EL (cell line): Measurements from ENCODE around the gene PDXDC1.
"Not testable (repeated sequence)": the region's sequence is repeated elsewhere in the genome, so short reads cannot be mapped to it uniquely, and the experiment has no call there.

Source experiments
- DNase-seq: peaks from one replicate; pipeline ENCODE4 v3.0.0-alpha.2; 2016

PDXDC1 gene

GRCh38 chr16:15071916-15072769, 97.3 kb downstream of the PDXDC1 start:
- not testable (repeated sequence) for DNase-seq

GRCh38 chr16:15073101-15073500, 98.3 kb downstream of the PDXDC1 start:
- no peak for DNase-seq

GRCh38 chr16:15076161-15076560, 101.3 kb downstream of the PDXDC1 start:
- DNase-seq = not testable (repeated sequence)

GRCh38 chr16:15080883-15081282, 106.1 kb downstream of the PDXDC1 start:
- not testable (repeated sequence) for DNase-seq

- DNase-seq = not testable (repeated sequence)
Observed at GRCh38 chr16:15082788-15083187, 108.0 kb downstream of the PDXDC1 start.

GRCh38 chr16:15090663-15091269, 115.9 kb downstream of the PDXDC1 start:
- DNase-seq = not testable (repeated sequence)

- not testable (repeated sequence) for DNase-seq
Observed at GRCh38 chr16:15093571-15093954, 118.7 kb downstream of the PDXDC1 start.

- DNase-seq = peak; percentile 92
Observed at GRCh38 chr16:15093955-15094827, 119.4 kb downstream of the PDXDC1 start, which contains the start of gene RRN3. RRN3 (minus strand) TSS chr16:15094272; CDS start chr16:15094233, 39 bp downstream.

- not testable (repeated sequence) for DNase-seq
Observed at GRCh38 chr16:15096583-15096972, 121.8 kb downstream of the PDXDC1 start.

- DNase-seq = not testable (repeated sequence)
Observed at GRCh38 chr16:15099366-15099909, 124.6 kb downstream of the PDXDC1 start.

GRCh38 chr16:15100372-15100987, 125.7 kb downstream of the PDXDC1 start:
- DNase-seq = not testable (repeated sequence)

GRCh38 chr16:15127641-15128425, 153.0 kb downstream of the PDXDC1 start:
- not testable (repeated sequence) for DNase-seq

GRCh38 chr16:15130256-15130932, 155.6 kb downstream of the PDXDC1 start:
- not testable (repeated sequence) for DNase-seq

GRCh38 chr16:15130943-15131700, 156.3 kb downstream of the PDXDC1 start:
- not testable (repeated sequence) for DNase-seq

- not testable (repeated sequence) for DNase-seq
Observed at GRCh38 chr16:15132719-15133428, 158.0 kb downstream of the PDXDC1 start.

GRCh38 chr16:15133554-15133953, 158.7 kb downstream of the PDXDC1 start:
- DNase-seq = not testable (repeated sequence)

GRCh38 chr16:15134752-15135482, 160.1 kb downstream of the PDXDC1 start:
- DNase-seq = not testable (repeated sequence)
